ENCODE data around the gene ZBED6.

DNA sequence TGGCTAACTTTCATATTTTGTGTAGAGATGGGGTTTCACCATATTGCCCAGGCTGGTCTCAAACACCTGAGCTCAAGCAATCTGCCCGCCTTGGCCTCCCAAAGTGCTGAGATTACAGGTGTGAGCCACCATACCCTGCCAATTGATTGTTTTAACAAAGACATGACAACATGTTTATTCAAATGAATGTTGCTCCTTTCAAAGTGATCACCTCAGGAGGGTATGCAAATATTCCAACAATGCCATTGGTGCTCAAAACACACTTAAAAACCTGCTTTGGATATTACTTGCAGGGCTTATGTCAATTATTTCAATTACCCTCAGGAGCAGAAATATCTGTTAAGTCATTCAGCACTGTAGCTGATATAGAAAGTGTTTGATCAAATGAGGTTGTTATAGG is 22.6 kb upstream of the ZBED6 start:
- TF ChIP-seq, protein P1, sequence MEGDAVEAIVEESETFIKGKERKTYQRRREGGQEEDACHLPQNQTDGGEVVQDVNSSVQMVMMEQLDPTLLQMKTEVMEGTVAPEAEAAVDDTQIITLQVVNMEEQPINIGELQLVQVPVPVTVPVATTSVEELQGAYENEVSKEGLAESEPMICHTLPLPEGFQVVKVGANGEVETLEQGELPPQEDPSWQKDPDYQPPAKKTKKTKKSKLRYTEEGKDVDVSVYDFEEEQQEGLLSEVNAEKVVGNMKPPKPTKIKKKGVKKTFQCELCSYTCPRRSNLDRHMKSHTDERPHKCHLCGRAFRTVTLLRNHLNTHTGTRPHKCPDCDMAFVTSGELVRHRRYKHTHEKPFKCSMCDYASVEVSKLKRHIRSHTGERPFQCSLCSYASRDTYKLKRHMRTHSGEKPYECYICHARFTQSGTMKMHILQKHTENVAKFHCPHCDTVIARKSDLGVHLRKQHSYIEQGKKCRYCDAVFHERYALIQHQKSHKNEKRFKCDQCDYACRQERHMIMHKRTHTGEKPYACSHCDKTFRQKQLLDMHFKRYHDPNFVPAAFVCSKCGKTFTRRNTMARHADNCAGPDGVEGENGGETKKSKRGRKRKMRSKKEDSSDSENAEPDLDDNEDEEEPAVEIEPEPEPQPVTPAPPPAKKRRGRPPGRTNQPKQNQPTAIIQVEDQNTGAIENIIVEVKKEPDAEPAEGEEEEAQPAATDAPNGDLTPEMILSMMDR (IDR thresholded peaks at IDR 0.05 in 8 of 11, conservative IDR thresholded peaks at IDR 0.05 in 3 of 11) = no peak
- TF ChIP-seq POLR2AphosphoS5 (IDR thresholded peaks at IDR 0.05) = no peak
- TF ChIP-seq POLR2A (IDR thresholded peaks at IDR 0.05) = no peak

All from spleen (tissue), 7 donors.